Effector CD4-positive, alpha-beta T cell (primary cell): Measurements from ENCODE around the gene ELP1.
"Not testable (repeated sequence)": the region's sequence is repeated elsewhere in the genome, so short reads cannot be mapped to it uniquely, and the experiment has no call there.

Experiments
- DNase-seq: peaks from one replicate; pipeline ENCODE4 v3.0.0-alpha.2; 2020

The ELP1 gene

GRCh38 chr9:108854094-108854493, 79.8 kb downstream of the ELP1 start:
- DNase-seq: no peak

- DNase-seq: no peak
Observed at GRCh38 chr9:108852079-108852478, 81.8 kb downstream of the ELP1 start.

- DNase-seq: no peak
Observed at GRCh38 chr9:108851138-108851537, 82.8 kb downstream of the ELP1 start.

GRCh38 chr9:108850293-108850897, 83.5 kb downstream of the ELP1 start:
- DNase-seq: no peak

GRCh38 chr9:108848296-108848695, 85.6 kb downstream of the ELP1 start:
- not testable (repeated sequence) for DNase-seq

- DNase-seq: no peak
Observed at GRCh38 chr9:108845947-108846346, 88.0 kb downstream of the ELP1 start.

GRCh38 chr9:108845507-108845906, 88.4 kb downstream of the ELP1 start:
- DNase-seq: no peak

- no peak for DNase-seq
Observed at GRCh38 chr9:108844856-108845255, 89.1 kb downstream of the ELP1 start.

- DNase-seq: no peak
Observed at GRCh38 chr9:108844391-108844790, 89.5 kb downstream of the ELP1 start.

GRCh38 chr9:108842610-108843295, 91.2 kb downstream of the ELP1 start:
- DNase-seq: no peak

- DNase-seq: not testable (repeated sequence)
Observed at GRCh38 chr9:108839561-108839960, 94.4 kb downstream of the ELP1 start.

- no peak for DNase-seq
Observed at GRCh38 chr9:108838017-108838416, 95.9 kb downstream of the ELP1 start.

- no peak for DNase-seq
Observed at GRCh38 chr9:108837530-108837929, 96.4 kb downstream of the ELP1 start.

- no peak for DNase-seq
Observed at GRCh38 chr9:108836781-108837180, 97.1 kb downstream of the ELP1 start.

- no peak for DNase-seq
Observed at GRCh38 chr9:108836319-108836718, 97.6 kb downstream of the ELP1 start.

- DNase-seq: no peak
Observed at GRCh38 chr9:108835831-108836230, 98.1 kb downstream of the ELP1 start.

- no peak for DNase-seq
Observed at GRCh38 chr9:108834959-108835665, 98.8 kb downstream of the ELP1 start.

GRCh38 chr9:108832179-108832500, 101.8 kb downstream of the ELP1 start:
- no peak for DNase-seq

GRCh38 chr9:108831496-108832178, 102.3 kb downstream of the ELP1 start:
- DNase-seq: no peak

- DNase-seq: no peak
Observed at GRCh38 chr9:108830272-108830671, 103.7 kb downstream of the ELP1 start.

- no peak for DNase-seq
Observed at GRCh38 chr9:108823829-108824228, 110.1 kb downstream of the ELP1 start.
